Measurements from ENCODE around the gene LAMP5.

Gene LAMP5

DNA sequence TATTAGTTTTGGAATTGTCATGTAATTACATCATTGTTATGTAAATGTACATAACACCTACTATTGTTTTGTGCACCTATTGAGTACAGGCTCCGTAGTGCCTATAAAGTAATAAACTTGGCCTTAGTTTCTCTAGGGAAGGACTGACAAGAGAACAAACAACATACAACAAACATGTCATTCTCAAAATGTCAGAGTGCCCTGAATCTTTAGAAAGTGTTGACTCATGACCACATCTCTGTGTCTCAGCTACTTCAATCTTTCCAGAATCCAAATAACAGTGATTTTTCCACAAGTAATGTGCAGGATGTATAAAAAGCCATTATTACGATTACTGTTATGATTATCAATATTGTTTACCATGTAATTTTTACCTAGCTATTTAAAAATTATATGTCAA is 17.2 kb downstream of the LAMP5 start:
- in situ Hi-C loops (cut with HindIII; ENCODE audit: low sequenced_read_pairs): no loop called here

GRCh38 chr20:9532069-9532838 is 17.9 kb downstream of the LAMP5 start:
- in situ Hi-C loops (cut with HindIII; ENCODE audit: low sequenced_read_pairs): no loop called here

DNA sequence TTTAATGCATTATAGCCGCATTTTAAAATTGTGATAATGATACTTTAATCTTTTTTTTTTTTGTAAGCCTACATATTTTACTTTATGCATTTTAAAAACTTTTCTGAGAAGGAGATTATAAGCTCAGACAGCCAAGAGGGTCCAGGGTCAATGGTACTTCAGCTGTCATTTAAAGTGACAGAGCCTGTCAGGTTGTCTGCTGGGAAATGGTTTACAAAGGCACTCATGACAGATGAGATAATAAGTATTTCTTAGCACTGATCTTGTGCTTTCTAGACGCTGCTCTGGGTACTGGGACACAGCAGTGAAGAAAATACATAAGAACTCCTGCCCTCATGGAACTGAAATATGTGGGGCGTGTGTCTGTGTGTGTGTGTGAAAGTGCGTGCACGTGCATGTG is 19.6 kb downstream of the LAMP5 start:
- in situ Hi-C loops (cut with HindIII; ENCODE audit: low sequenced_read_pairs): no loop called here

DNA sequence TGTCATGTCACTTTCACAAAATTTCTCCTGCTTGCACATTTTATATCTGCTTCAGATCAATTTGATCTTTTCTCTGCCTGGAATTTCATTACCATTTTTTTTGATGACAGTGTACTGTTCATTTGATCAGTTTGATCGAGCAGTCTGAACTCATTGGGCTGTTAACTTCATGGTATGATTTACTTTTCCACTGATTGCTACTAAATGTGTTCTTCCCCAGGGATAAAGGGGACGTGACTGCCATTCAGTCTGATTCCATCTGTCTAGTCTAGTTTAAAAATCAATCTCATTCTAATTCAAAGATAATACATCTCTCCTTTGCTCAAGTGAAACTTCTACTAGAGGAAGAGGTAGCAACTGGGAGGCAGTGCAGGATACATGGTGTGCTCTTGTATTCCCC is 21.1 kb downstream of the LAMP5 start:
- in situ Hi-C loops (cut with HindIII; ENCODE audit: low sequenced_read_pairs): no loop called here

DNA sequence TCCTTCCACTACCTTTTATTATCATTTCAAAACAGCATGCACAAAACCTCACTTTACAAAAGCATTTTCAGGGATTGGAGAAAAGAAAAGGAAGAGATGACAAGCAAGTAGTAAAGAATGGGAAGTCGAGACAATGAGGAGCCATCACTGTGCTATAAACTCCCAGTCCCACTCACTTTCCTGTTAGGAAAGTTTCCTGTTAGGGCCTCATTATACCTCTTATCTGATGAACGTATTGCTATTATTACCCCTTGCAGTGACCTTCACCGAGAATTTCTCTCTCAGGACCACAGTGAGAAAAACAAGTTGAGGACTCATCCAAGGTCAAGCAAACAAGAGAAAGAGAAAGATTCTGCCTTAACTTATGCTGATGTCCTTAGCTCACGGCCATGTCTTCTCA is 28.8 kb downstream of the LAMP5 start:
- in situ Hi-C loops (cut with HindIII; ENCODE audit: low sequenced_read_pairs): no loop called here

GRCh38 chr20:9550283-9550682 is 35.9 kb downstream of the LAMP5 start:
- in situ Hi-C loops (cut with HindIII; ENCODE audit: low sequenced_read_pairs): no loop called here

DNA sequence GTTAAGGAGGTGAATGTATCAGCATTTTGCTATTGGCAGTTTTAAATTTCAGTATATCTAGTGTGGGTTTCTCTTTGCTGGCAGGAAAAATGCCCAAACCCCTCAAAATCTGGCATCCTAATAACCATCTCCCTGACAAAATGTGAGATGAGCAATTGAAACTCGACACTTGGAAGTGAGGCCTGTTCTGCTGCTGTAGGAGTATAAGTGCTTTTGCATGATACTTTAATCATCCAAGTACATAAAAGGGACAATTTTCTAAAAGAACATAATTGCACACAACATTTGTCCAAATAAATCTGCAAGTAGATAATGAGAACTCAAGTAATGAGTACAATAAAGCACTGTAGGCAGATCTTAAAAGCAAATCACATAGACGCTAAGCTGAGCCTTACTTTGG is 36.5 kb downstream of the LAMP5 start:
- in situ Hi-C loops (cut with HindIII; ENCODE audit: low sequenced_read_pairs): no loop called here

DNA sequence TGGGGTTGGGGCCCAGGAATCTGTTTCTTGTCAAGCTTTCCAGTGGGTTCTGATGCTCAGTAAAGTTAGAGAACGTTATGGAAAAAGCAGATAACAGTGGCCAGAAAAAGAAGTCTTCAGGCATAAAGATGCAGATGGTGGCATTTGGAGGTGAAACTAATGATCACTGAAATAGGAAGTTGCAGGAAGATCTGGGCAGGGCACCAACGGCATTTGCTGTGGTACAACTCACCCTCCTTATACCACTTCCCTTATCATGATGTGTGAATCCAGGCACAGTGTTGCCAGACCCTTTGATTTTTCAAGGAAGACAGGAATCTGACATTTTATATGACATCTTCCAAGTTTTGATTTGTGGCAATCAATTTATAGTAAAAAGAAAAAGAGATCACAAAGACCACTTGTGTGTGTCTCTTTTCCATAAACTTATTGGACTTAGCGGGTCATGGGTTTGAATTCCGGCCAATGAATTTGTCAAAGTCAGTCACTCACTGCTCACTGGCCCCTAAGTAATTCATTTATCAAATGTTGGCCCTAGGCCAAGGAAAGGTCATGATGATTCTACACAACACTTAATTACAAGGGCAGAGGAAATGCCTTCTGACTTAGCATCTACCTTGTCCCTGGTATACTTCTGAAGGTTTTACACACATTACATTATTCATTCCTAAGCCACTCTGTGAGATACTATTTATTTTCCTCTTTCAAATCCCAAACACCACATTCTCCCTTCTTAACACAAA is 37.6 kb downstream of the LAMP5 start:
- in situ Hi-C loops (cut with HindIII; ENCODE audit: low sequenced_read_pairs): no loop called here

DNA sequence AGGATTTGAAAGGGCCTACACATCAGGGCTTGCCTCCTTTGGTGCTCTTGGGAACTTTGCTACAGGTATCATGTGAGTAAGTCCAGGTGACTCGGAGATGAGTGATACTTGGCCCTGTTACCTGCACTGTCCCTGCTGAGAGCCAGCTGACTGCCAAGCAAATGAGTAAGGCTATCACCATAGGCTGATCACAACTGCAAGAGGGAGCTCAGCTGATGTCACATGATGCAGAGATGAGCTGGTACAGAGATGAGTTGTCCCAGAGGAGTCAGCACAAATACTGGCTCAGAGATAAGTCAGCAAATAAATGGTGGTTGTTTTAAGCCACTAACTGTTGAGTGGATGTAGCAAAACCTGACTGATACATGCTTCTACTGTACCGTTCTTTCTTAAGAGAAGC is 41.4 kb downstream of the LAMP5 start:
- in situ Hi-C loops (cut with HindIII; ENCODE audit: low sequenced_read_pairs): no loop called here

- in situ Hi-C loops (cut with HindIII; ENCODE audit: low sequenced_read_pairs): no loop called here
Observed at GRCh38 chr20:9557411-9557810, 43.0 kb downstream of the LAMP5 start.

DNA sequence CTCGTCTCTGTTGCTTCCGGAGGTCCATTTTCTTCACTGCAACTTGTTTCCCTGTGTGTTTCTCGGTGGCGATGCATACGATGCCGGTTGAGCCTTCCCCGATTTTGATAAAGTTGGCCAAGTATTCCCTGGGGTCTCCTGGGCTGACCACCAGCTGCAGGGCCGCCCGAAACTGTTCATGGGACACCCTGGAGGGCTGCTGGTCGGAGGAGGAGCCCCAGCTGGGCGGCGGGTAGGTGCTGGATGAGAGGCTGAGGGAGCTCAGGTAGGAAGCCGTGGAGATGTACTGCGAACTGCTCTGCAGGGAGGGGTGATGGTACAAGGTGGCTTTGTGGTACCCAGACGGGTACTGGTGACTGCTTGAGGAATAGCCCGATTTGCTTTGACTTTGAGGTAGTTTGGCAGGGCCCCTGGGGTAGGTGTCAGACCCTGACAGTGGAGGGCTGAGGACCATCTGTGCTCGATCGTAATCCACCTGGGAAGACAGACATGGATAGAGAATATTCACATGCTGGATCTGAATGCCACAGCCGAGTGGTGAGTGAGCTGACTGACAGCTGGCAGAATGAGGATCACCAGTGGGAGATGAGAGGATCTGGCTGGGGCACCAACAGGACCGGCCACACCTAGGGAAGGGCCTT is 51.6 kb downstream of the LAMP5 start:
- in situ Hi-C loops (cut with HindIII; ENCODE audit: low sequenced_read_pairs): no loop called here

- in situ Hi-C loops (cut with HindIII; ENCODE audit: low sequenced_read_pairs): no loop called here
Observed at GRCh38 chr20:9566977-9567376, 52.6 kb downstream of the LAMP5 start.

DNA sequence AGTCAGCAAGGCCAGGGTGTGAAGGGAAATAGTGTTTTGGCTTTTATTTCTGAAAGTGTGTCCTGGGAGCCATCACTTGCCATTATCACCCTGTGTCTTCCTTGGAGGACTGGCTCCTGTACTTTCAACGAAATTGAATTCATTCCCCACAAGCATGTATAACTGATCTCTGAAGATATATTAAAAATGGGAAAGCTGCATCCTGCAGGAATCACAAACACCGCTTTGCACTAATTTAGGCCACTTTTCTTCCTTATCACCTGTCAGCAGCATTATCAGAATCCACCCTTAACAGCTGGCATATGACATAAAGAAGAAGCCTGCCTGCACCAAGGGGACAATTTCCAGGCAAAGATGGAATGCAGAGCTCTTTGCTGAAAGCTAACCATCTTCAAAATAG is 56.2 kb downstream of the LAMP5 start:
- in situ Hi-C loops (cut with HindIII; ENCODE audit: low sequenced_read_pairs): no loop called here

- in situ Hi-C loops (cut with HindIII; ENCODE audit: low sequenced_read_pairs): no loop called here
Observed at GRCh38 chr20:9571783-9572182, 57.4 kb downstream of the LAMP5 start.

DNA sequence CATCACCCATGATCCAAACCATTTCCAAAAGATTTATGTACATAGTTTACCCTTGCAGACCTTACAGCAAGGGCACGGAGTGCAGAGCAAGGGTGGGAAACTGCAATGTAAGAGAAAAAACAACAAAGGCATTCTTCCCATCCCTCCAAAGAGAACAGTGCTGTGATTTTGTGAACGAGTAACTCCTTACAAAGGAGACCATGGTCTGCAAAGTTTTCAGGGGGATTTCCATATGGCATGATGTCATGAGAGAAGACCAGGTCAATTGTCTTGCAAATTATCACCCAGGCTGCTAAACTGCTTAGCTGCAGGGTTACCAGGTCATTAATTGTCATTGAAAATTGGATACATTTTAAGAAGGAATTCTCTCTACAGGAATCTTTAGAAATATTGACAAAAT is 58.3 kb downstream of the LAMP5 start:
- in situ Hi-C loops (cut with HindIII; ENCODE audit: low sequenced_read_pairs): no loop called here

DNA sequence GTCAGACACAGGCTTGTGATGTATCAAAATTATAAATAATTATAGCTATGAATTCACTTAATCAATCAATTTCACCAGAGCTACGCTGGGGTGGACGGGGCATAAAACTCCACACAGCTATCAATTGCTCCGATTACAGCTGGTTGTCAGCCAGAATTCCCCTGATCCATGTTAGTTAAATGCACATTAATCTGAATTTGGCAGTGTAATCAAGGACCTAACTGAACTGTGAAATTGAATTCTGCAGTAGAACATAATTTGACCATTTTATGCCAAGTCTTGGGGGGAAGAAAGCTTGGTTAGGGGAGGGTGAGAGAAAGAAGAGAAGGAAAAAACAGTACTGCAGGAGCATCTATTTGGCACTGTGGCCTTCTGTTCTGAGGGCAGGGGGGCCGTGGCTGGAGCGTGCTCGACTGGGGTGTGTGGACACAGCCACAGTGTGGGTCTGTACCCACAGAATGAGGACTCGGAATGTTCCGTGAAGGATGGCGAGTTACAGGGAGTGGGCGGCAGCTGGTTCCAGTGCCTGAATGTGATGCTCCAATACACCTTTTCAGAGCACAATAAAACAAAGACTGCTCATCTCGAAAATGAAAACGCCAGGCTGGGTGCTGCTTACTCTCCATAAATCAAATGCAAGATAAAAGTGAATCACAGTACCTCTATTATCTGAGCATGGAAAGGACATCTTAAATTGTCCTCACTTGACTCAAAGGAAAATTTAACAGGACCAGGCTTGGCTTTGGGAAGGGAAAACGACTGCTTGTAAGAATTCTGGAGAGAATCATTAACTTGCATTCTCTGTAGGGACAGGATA is 59.2 kb downstream of the LAMP5 start:
- in situ Hi-C loops (cut with HindIII; ENCODE audit: low sequenced_read_pairs): no loop called here

DNA sequence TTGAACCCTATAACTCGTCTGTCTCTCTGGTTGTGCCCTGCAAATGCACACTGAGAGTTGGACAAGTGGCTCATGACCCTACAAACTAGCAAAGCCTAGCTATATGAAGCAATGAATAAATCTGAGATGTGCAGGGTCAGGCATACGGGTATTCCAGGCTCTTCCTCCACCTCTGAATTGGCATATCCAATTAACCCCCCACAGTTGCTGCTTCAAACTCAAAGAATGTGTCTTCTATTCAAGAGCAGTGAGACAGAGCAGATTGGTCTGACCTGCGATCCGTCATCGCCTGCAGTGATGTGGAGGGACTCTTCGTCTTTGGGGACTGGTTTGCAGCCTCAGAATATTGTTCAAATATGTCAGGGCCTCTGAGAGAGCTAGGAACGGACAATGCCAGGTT is 59.8 kb downstream of the LAMP5 start:
- in situ Hi-C loops (cut with HindIII; ENCODE audit: low sequenced_read_pairs): no loop called here

DNA sequence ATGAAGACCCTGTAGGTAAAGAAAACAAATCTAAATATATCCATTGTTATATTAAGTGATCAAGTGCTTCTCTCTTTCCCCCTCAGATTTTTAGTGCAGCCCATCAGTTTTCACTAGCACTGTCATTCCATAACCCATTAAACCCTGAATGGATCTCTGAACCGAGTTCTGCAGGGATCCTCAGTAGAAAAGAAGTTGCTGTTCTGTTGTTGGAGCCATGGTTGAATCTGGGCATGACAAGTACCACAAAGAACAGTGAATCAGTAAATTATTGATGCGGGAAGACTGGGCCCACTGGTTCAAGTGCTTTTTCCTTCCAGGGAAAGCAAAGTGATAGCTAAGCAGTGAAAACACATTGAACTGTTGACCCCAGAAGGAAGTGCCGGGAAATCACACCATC is 60.4 kb downstream of the LAMP5 start:
- in situ Hi-C loops (cut with HindIII; ENCODE audit: low sequenced_read_pairs): no loop called here

DNA sequence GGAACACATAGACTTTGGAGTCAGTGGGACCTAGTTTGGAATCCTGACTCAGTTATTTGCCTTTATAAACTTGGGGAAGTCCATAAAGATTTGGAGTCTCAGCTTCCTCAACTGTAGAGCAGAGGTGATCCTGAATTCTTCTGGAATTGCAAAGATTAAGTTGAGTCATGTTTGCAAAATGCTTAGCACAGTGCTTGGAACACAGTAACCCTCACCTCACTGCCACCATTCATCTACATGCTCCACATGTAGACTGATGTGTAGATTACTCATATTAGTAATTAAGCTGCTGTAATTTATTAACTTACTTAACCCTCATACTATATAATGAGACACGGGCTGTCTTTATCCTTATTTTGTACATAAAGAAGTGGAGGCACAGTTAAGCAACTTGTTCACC is 61.4 kb downstream of the LAMP5 start:
- in situ Hi-C loops (cut with HindIII; ENCODE audit: low sequenced_read_pairs): no loop called here

- in situ Hi-C loops (cut with HindIII; ENCODE audit: low sequenced_read_pairs): no loop called here
Observed at GRCh38 chr20:9576695-9577094, 62.3 kb downstream of the LAMP5 start.

GRCh38 chr20:9577397-9577796 is 63.0 kb downstream of the LAMP5 start:
- in situ Hi-C loops (cut with HindIII; ENCODE audit: low sequenced_read_pairs): no loop called here
